Stimulated activated naive B cell treated with anti-CD40 and anti-IgM and Interleukin-4, amounts not matched to agents 10 μg/mL and 1 μg/mL and 100 μg/mL, for 72 hours (primary cell): Measurements from ENCODE around the gene EDEM1.
A peak's percentile ranks its signal among the peaks of the same experiment; 100 is the strongest.
"Not testable (repeated sequence)": the region's sequence is repeated elsewhere in the genome, so short reads cannot be mapped to it uniquely, and the experiment has no call there.

ENCODE experiments used
- ATAC-seq, 2 donors: fragments of 150-1000 bp; cut with Tn5 transposase; replicated peaks; 2 replicates each; pipeline ENCODE4 v1.10.0; 2021; ENCODE audit warnings: moderate library complexity in 1 of 2
- DNase-seq: peaks from one replicate; pipeline ENCODE4 v3.0.0; 2021
- H3K27ac Mint-ChIP-seq: one replicate; pipeline ENCODE4 v1.8.0; 2022; ENCODE audit warnings: mild to moderate bottlenecking, mixed read lengths
- H3K27me3 Mint-ChIP-seq, 2 donors: one replicate each; pipeline ENCODE4 v1.8.0; 2022; ENCODE audit warnings: mixed read lengths in 2 of 2
- H3K36me3 Mint-ChIP-seq, 2 donors: one replicate each; pipeline ENCODE4 v1.8.0; 2022; ENCODE audit warnings: mixed read lengths in 2 of 2, mild to moderate bottlenecking in 1 of 2
- H3K4me1 Mint-ChIP-seq, 2 donors: one replicate each; pipeline ENCODE4 v1.8.0; 2022; ENCODE audit warnings: mixed read lengths in 2 of 2, mild to moderate bottlenecking in 1 of 2
- H3K4me3 Mint-ChIP-seq, 2 donors: one replicate each; pipeline ENCODE4 v1.8.0; 2022; ENCODE audit warnings: mild to moderate bottlenecking in 2 of 2, mixed read lengths in 2 of 2, moderate library complexity in 1 of 2
- H3K9me3 Mint-ChIP-seq, 2 donors: one replicate each; pipeline ENCODE4 v1.8.0; 2022; ENCODE audit warnings: mixed read lengths in 2 of 2, mild to moderate bottlenecking in 1 of 2

EDEM1 gene

GRCh38 chr3:5160940-5161858 lies 26.3 kb upstream of the EDEM1 start:
- ATAC-seq (peak; percentile 18 to 27), DNase-seq (no peak)
- Mint-ChIP-seq H3K4me3 (peak overlapping the region in 1 of 2 donors; percentile 3), H3K36me3 (peaks cover 12 to 33% of the 10 kb centered on the region in 2 donors), H3K4me1 (peaks cover 39 to 82% of the 10 kb centered on the region in 2 donors), H3K27me3 (no peaks in the 10 kb centered on the region), H3K9me3 (no peaks in the 10 kb centered on the region), H3K27ac (no peak overlapping the region)

- Mint-ChIP-seq H3K4me1 (peaks cover 41 to 81% of the 10 kb centered on the region in 2 donors), H3K36me3 (peaks cover 7 to 33% of the 10 kb centered on the region in 2 donors)
These were observed 25.4 kb upstream of the EDEM1 start for GRCh38 chr3:5162102-5162501.

DNA sequence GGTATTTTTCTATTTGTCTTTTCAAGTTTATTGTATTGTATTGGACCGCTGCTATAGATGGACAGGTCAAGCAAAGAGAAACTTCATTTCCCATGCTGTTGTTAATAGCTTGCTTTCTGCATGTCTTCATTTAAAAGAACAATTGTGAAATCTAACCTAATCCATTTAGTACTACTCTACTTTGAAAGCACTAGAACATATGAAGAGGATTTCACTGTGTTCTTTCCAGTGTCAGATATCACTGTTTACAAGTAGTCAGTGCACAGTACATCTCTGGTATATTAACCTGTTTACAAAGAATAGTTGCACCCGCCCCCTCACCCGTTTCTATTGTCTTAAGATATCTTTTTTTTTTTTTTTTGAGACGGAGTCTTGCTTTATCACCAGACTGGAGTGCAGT lies 21.8 kb upstream of the EDEM1 start:
- H3K4me1 Mint-ChIP-seq, result peaks cover 42 to 80% of the 10 kb centered on the region in 2 donors
- no peak overlapping the region for H3K27ac Mint-ChIP-seq
- no peaks in the 10 kb centered on the region for H3K27me3 Mint-ChIP-seq

More at GRCh38 chr3:5162102-5162501, 25.4 kb upstream of the EDEM1 start:
- H3K27me3 Mint-ChIP-seq, result no peaks in the 10 kb centered on the region
- DNase-seq, result no peak
- no peak overlapping the region for H3K4me3 Mint-ChIP-seq
- ATAC-seq, result no peak
- peak overlapping the region; percentile 37 for H3K27ac Mint-ChIP-seq
- H3K9me3 Mint-ChIP-seq, result no peaks in the 10 kb centered on the region

GRCh38 chr3:5166846-5167245 lies 20.7 kb upstream of the EDEM1 start:
- no peak overlapping the region for H3K4me3 Mint-ChIP-seq
- DNase-seq, result no peak
- H3K27ac Mint-ChIP-seq, result peak overlapping the region; percentile 51
- no peak for ATAC-seq
- no peaks in the 10 kb centered on the region for H3K9me3 Mint-ChIP-seq
- peaks cover 32 to 69% of the 10 kb centered on the region in 2 donors for H3K4me1 Mint-ChIP-seq
- peaks cover 9 to 25% of the 10 kb centered on the region in 2 donors for H3K36me3 Mint-ChIP-seq
- H3K27me3 Mint-ChIP-seq, result no peaks in the 10 kb centered on the region

More for the DNA sequence above, 21.8 kb upstream of the EDEM1 start:
- Mint-ChIP-seq H3K36me3 (peaks cover 4 to 26% of the 10 kb centered on the region in 2 donors), H3K4me3 (no peak overlapping the region), H3K9me3 (no peaks in the 10 kb centered on the region)
- ATAC-seq (no peak), DNase-seq (no peak)

DNA sequence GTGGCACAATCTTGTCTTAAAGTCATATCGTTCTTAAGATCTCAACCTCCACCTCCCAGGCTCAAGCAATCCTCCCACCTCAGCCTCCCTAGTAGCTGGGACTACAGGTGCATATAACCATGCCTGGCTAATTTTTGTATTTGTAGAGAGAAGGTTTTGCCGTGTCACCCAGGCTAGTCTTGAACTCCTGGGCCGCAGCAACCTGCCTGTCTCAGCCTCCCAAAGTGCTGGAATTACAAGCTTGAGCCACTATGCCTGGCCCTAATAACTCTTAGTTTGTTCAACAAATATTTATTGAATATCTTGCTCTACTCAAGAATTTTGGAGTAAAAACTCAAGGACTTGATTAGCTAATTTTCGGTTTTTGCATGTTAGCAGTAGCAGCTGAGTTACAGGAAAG lies 19.4 kb upstream of the EDEM1 start:
- no peaks in the 10 kb centered on the region for H3K9me3 Mint-ChIP-seq
- H3K27me3 Mint-ChIP-seq, result no peaks in the 10 kb centered on the region
- ATAC-seq (no peak), DNase-seq (no peak)
- peaks cover 31 to 56% of the 10 kb centered on the region in 2 donors for H3K4me1 Mint-ChIP-seq
- H3K27ac Mint-ChIP-seq, result peak overlapping the region; percentile 56
- no peak overlapping the region for H3K4me3 Mint-ChIP-seq
- H3K36me3 Mint-ChIP-seq, result peaks cover 14 to 24% of the 10 kb centered on the region in 2 donors

- Mint-ChIP-seq H3K9me3 (no peaks in the 10 kb centered on the region), H3K4me1 (peaks cover 26 to 40% of the 10 kb centered on the region in 2 donors), H3K27me3 (no peaks in the 10 kb centered on the region), H3K4me3 (no peak overlapping the region), H3K27ac (no peak overlapping the region), H3K36me3 (peaks cover 15 to 29% of the 10 kb centered on the region in 2 donors)
- no peak for DNase-seq
- no peak for ATAC-seq
These were observed 17.7 kb upstream of the EDEM1 start for GRCh38 chr3:5169807-5170206.

DNA sequence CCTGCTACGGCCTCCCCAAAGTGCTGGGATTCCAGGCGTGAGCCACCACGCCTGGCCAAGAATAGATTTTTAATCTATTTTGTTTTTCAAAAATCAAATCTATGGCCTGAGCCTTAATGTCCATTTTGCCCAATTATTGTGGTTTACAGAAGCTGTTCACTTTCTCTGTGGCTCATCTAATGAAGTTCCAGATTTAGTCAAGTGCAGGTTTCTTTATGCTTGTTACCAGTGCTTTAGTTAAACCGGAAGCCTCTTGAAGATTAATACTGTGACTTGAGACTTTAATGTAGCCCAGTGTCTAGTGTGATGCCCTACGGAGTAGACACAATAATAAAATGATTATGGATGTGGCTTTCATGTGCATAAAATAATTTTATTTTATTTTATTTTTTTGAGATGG lies 16.5 kb upstream of the EDEM1 start:
- Mint-ChIP-seq H3K27ac (no peak overlapping the region), H3K27me3 (no peaks in the 10 kb centered on the region), H3K4me1 (peaks cover 26 to 29% of the 10 kb centered on the region in 2 donors), H3K9me3 (no peaks in the 10 kb centered on the region), H3K4me3 (no peak overlapping the region), H3K36me3 (peaks cover 21 to 34% of the 10 kb centered on the region in 2 donors)
- ATAC-seq, result no peak
- no peak for DNase-seq

- H3K27ac Mint-ChIP-seq, result no peak overlapping the region
- DNase-seq (no peak), ATAC-seq (no peak)
- no peaks in the 10 kb centered on the region for H3K27me3 Mint-ChIP-seq
- H3K36me3 Mint-ChIP-seq, result peaks cover 20 to 30% of the 10 kb centered on the region in 2 donors
- H3K4me3 Mint-ChIP-seq, result no peak overlapping the region
- peaks cover 20 to 27% of the 10 kb centered on the region in 2 donors for H3K4me1 Mint-ChIP-seq
- no peaks in the 10 kb centered on the region for H3K9me3 Mint-ChIP-seq
These were observed 15.5 kb upstream of the EDEM1 start for GRCh38 chr3:5172018-5172417.

- not testable (repeated sequence) for ATAC-seq, DNase-seq, H3K27me3 Mint-ChIP-seq, H3K27ac Mint-ChIP-seq, H3K9me3 Mint-ChIP-seq, H3K4me3 Mint-ChIP-seq
- peaks cover 34 to 58% of the 10 kb centered on the region in 2 donors for H3K4me1 Mint-ChIP-seq
- peaks cover 37 to 57% of the 10 kb centered on the region in 2 donors for H3K36me3 Mint-ChIP-seq
These were observed 8.5 kb upstream of the EDEM1 start for GRCh38 chr3:5179036-5179435.

GRCh38 chr3:5181469-5182141 lies 5.9 kb upstream of the EDEM1 start:
- H3K4me1 Mint-ChIP-seq, result peaks cover 47 to 78% of the 10 kb centered on the region in 2 donors
- peak overlapping the region; percentile 32 to 35 for H3K4me3 Mint-ChIP-seq
- peaks cover 37 to 65% of the 10 kb centered on the region in 2 donors for H3K36me3 Mint-ChIP-seq
- H3K9me3 Mint-ChIP-seq, result no peaks in the 10 kb centered on the region
- H3K27me3 Mint-ChIP-seq, result no peaks in the 10 kb centered on the region
- no peak for DNase-seq
- peak; percentile 83 to 85 for ATAC-seq
- H3K27ac Mint-ChIP-seq, result peak overlapping the region; percentile 75

GRCh38 chr3:5183714-5184113 lies 3.8 kb upstream of the EDEM1 start:
- H3K9me3 Mint-ChIP-seq, H3K27me3 Mint-ChIP-seq, ATAC-seq, H3K27ac Mint-ChIP-seq, DNase-seq: not testable (repeated sequence)
- H3K4me3 Mint-ChIP-seq, result peak overlapping the region in 1 of 2 donors; percentile 4
- H3K4me1 Mint-ChIP-seq, result peaks cover 40 to 72% of the 10 kb centered on the region in 2 donors
- peaks cover 32 to 55% of the 10 kb centered on the region in 2 donors for H3K36me3 Mint-ChIP-seq

DNA sequence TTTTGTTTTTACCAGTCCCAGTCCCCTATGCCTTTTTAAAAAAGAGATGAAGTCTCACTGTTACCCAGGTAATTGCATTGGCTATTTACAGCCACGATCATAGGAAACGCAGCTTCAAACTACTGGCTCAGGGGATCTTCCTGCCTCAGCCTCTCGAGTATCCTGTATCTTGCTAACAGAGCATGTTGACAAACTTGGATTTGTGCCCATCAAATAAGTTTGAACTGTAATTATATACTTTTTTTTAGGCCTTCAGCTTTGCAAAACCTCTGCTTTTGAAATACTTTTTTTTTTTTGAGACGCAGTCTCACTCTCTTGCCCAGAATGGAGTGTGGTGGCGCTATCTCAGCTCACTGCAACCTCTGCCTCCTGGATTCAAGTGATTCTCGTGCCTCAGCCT lies 3.0 kb upstream of the EDEM1 start:
- Mint-ChIP-seq H3K4me3 (no peak overlapping the region), H3K4me1 (peaks cover 36 to 65% of the 10 kb centered on the region in 2 donors), H3K9me3 (no peaks in the 10 kb centered on the region), H3K27ac (peak overlapping the region; percentile 79), H3K36me3 (peaks cover 33 to 57% of the 10 kb centered on the region in 2 donors), H3K27me3 (no peaks in the 10 kb centered on the region)
- DNase-seq (no peak), ATAC-seq (no peak)

GRCh38 chr3:5185093-5185673 lies 2.3 kb upstream of the EDEM1 start:
- ATAC-seq (no peak), DNase-seq (no peak)
- H3K36me3 Mint-ChIP-seq, result peaks cover 37 to 61% of the 10 kb centered on the region in 2 donors
- peak overlapping the region in 1 of 2 donors; percentile 19 for H3K4me3 Mint-ChIP-seq
- H3K4me1 Mint-ChIP-seq, result peaks cover 35 to 65% of the 10 kb centered on the region in 2 donors
- H3K27ac Mint-ChIP-seq, result peak overlapping the region; percentile 69
- H3K27me3 Mint-ChIP-seq, result no peaks in the 10 kb centered on the region
- no peaks in the 10 kb centered on the region for H3K9me3 Mint-ChIP-seq
